ENCODE measurements around the gene DPP7. TPM values are rescaled to one million over a fixed set of nuclear protein-coding genes. Genes with fewer than 3 reads are reported as not detected.

The DPP7 gene
- total and polyA plus RNA-seq, 9 of the 15 experiments (the other 6 are each of a cell fraction or from before 2014, with no cell fraction given), result 0.99 to 365 (median 132) TPM

GRCh38 chr9:137127301-137128157 is 13.0 kb upstream of the DPP7 start (continued):
- TF ChIP-seq RBM15 (IDR thresholded peaks at IDR 0.05; ENCODE audit: insufficient read depth, low read length), result no peak
- TF ChIP-seq E2F1 (CRISPR knock-in tag; IDR thresholded peaks at IDR 0.05), result 0 out of 2 replicates have a peak, but pooled peaks have one; percentile 8
- peak; percentile 49; the same call in 1 of the 2 replicates for TF ChIP-seq CBFA2T3 (IDR thresholded peaks at IDR 0.05)
- peak; percentile 69 for TF ChIP-seq CXXC5 (CRISPR knock-in tag; IDR thresholded peaks at IDR 0.05)
- TF ChIP-seq, protein P1, sequence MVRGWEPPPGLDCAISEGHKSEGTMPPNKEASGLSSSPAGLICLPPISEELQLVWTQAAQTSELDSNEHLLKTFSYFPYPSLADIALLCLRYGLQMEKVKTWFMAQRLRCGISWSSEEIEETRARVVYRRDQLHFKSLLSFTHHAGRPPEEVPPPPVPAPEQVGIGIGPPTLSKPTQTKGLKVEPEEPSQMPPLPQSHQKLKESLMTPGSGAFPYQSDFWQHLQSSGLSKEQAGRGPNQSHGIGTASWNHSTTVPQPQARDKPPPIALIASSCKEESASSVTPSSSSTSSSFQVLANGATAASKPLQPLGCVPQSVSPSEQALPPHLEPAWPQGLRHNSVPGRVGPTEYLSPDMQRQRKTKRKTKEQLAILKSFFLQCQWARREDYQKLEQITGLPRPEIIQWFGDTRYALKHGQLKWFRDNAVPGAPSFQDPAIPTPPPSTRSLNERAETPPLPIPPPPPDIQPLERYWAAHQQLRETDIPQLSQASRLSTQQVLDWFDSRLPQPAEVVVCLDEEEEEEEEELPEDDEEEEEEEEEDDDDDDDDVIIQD (CRISPR knock-in tag; IDR thresholded peaks at IDR 0.05), result no peak
- TF ChIP-seq NCOA1 (IDR thresholded peaks at IDR 0.05; ENCODE audit: low read depth), result peak; percentile 66; the same call in 1 of the 2 replicates
- peak; percentile 61; the same call in 1 of the 2 replicates for TF ChIP-seq ZNF12 (CRISPR knock-in tag; IDR thresholded peaks at IDR 0.05)
- TF ChIP-seq RAD51 (IDR thresholded peaks at IDR 0.05; ENCODE audit: borderline replicate concordance, low read depth), result no peak
- peak; percentile 84 for TF ChIP-seq ZNF75A (CRISPR knock-in tag; IDR thresholded peaks at IDR 0.05)
- peak in 1 of 2 experiments; percentile 31; a peak in 1 of 4 replicates for TF ChIP-seq MLLT1 (IDR thresholded peaks at IDR 0.05)
- no peak for TF ChIP-seq PYGO2 (tag; IDR thresholded peaks at IDR 0.05)
- TF ChIP-seq CEBPB (tag; IDR thresholded peaks at IDR 0.05), result no peak
- 0 out of 2 replicates have a peak, but pooled peaks have one; percentile 33 for TF ChIP-seq FOXP1 (CRISPR knock-in tag; IDR thresholded peaks at IDR 0.05)
- TF ChIP-seq MCM3 (IDR thresholded peaks at IDR 0.05), result no peak
- 0 out of 2 replicates have a peak, but pooled peaks have one; percentile 22 for TF ChIP-seq KAT7 (CRISPR knock-in tag; IDR thresholded peaks at IDR 0.05; ENCODE audit: borderline replicate concordance)
- TF ChIP-seq SRSF9 (IDR thresholded peaks at IDR 0.05; ENCODE audit: borderline replicate concordance, low read depth, low read length), result no peak
- TF ChIP-seq, protein P2, sequence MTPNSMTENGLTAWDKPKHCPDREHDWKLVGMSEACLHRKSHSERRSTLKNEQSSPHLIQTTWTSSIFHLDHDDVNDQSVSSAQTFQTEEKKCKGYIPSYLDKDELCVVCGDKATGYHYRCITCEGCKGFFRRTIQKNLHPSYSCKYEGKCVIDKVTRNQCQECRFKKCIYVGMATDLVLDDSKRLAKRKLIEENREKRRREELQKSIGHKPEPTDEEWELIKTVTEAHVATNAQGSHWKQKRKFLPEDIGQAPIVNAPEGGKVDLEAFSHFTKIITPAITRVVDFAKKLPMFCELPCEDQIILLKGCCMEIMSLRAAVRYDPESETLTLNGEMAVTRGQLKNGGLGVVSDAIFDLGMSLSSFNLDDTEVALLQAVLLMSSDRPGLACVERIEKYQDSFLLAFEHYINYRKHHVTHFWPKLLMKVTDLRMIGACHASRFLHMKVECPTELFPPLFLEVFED (CRISPR knock-in tag; conservative IDR thresholded peaks at IDR 0.05), result no peak
- TF ChIP-seq NONO (IDR thresholded peaks at IDR 0.05; ENCODE audit: low read depth in 2 of 2, low read length in 1 of 2), result no peak
- no peak for TF ChIP-seq KAT2B (IDR thresholded peaks at IDR 0.05; ENCODE audit: low read depth, low read length)
- no peak for TF ChIP-seq DNMT1 (IDR thresholded peaks at IDR 0.05)
- no peak for TF ChIP-seq KLF13 (tag; IDR thresholded peaks at IDR 0.05; ENCODE audit: borderline replicate concordance, low read depth)
- peak; percentile 64 for TF ChIP-seq L3MBTL2 (IDR thresholded peaks at IDR 0.05)
- peak; percentile 34; the same call in 1 of the 2 replicates for TF ChIP-seq TEAD4 (IDR thresholded peaks at IDR 0.05; ENCODE audit: low read length)
- no peak for TF ChIP-seq TEAD4 (CRISPR knock-in tag; IDR thresholded peaks at IDR 0.05; ENCODE audit: borderline replicate concordance)

All from K562 (cell line).